ENCODE measurements around the gene DACH1.

DNA sequence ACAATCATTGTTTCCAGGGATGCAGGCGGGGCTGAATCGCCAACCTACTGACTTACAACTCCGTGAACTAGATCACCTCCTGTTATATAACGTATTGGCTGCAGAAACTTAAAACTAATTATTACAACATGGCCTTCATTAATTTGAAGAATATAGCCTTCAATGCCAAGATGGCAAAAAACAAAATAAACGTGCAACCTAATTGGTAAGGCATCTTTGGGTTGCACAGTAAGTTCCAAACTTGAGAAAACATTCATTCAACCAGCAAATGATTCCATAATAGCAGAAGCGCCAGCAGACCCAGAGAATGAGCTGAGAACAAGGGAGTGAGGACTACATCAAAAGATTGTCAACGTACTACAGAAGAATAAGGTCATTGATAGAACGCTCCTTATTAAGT is 39.8 kb downstream of the DACH1 start:
- no peak for TF ChIP-seq POLR2A (IDR thresholded peaks at IDR 0.05)
- TF ChIP-seq, protein P1, sequence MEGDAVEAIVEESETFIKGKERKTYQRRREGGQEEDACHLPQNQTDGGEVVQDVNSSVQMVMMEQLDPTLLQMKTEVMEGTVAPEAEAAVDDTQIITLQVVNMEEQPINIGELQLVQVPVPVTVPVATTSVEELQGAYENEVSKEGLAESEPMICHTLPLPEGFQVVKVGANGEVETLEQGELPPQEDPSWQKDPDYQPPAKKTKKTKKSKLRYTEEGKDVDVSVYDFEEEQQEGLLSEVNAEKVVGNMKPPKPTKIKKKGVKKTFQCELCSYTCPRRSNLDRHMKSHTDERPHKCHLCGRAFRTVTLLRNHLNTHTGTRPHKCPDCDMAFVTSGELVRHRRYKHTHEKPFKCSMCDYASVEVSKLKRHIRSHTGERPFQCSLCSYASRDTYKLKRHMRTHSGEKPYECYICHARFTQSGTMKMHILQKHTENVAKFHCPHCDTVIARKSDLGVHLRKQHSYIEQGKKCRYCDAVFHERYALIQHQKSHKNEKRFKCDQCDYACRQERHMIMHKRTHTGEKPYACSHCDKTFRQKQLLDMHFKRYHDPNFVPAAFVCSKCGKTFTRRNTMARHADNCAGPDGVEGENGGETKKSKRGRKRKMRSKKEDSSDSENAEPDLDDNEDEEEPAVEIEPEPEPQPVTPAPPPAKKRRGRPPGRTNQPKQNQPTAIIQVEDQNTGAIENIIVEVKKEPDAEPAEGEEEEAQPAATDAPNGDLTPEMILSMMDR (IDR thresholded peaks at IDR 0.05) = no peak

Measured in esophagus squamous epithelium (tissue), 4 donors.